VCaP (cell line): ENCODE results near the gene PTGDR.

Experiments
- H3K27ac ChIP-seq: fragments of 450-650 bp; 2 replicates; pipeline ENCODE4 v1.5.1; 2017
- CTCF ChIP-seq: fragments of 450-650 bp; conservative IDR thresholded peaks from 2 replicates; pipeline ENCODE4 v1.5.1; 2017; ENCODE audit warnings: mild to moderate bottlenecking, moderate library complexity

Gene PTGDR

GRCh38 chr14:52272375-52272774, 4.9 kb downstream of the PTGDR start:
- TF ChIP-seq CTCF, result peak; percentile 73
- no peak overlapping the region for H3K27ac ChIP-seq

- TF ChIP-seq CTCF, result no peak
- H3K27ac ChIP-seq, result no peak overlapping the region
Measured at GRCh38 chr14:52275372-52275771, 7.9 kb downstream of the PTGDR start.

GRCh38 chr14:52277552-52277951, 10.1 kb downstream of the PTGDR start:
- no peak overlapping the region for H3K27ac ChIP-seq
- no peak for TF ChIP-seq CTCF

GRCh38 chr14:52279408-52279807, 11.9 kb downstream of the PTGDR start:
- no peak for TF ChIP-seq CTCF
- H3K27ac ChIP-seq, result no peak overlapping the region

- no peak overlapping the region for H3K27ac ChIP-seq
- no peak for TF ChIP-seq CTCF
Measured at GRCh38 chr14:52283099-52283498, 15.6 kb downstream of the PTGDR start.

- TF ChIP-seq CTCF, result no peak
- no peak overlapping the region for H3K27ac ChIP-seq
Measured at GRCh38 chr14:52286661-52287649, 19.5 kb downstream of the PTGDR start.

GRCh38 chr14:52296378-52296777, 28.9 kb downstream of the PTGDR start:
- TF ChIP-seq CTCF, result no peak
- no peak overlapping the region for H3K27ac ChIP-seq
